ENCODE data around the gene STUM. TPM values are rescaled to one million over a fixed set of nuclear protein-coding genes. Genes with fewer than 3 reads are reported as not detected.

The STUM gene
- total and polyA plus RNA-seq, 2 of the 8 experiments (the other 6 are each of a cell fraction or from before 2014, with no cell fraction given) = 0.76 to 1.2 TPM

DNA sequence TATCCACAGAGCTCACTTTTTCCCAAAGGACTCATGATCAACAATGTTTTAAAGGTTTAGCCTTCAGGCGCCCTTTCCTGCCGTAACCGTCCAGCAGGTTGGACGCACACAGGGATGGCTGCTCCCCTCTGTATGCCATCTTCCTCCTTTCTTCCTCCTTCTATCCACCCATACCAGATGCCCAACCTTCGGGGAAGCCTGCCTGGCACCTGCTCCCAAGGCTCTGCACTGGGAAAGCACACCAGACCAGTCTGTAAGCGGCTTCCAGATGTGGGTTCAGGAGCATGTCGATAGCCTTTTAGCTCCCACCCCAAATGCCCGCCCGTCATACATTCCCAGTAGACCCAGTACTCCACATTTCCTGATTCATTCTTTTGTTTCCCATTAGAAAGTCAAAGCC lies 52.9 kb downstream of the STUM start (continued):
- TF ChIP-seq, protein P1, sequence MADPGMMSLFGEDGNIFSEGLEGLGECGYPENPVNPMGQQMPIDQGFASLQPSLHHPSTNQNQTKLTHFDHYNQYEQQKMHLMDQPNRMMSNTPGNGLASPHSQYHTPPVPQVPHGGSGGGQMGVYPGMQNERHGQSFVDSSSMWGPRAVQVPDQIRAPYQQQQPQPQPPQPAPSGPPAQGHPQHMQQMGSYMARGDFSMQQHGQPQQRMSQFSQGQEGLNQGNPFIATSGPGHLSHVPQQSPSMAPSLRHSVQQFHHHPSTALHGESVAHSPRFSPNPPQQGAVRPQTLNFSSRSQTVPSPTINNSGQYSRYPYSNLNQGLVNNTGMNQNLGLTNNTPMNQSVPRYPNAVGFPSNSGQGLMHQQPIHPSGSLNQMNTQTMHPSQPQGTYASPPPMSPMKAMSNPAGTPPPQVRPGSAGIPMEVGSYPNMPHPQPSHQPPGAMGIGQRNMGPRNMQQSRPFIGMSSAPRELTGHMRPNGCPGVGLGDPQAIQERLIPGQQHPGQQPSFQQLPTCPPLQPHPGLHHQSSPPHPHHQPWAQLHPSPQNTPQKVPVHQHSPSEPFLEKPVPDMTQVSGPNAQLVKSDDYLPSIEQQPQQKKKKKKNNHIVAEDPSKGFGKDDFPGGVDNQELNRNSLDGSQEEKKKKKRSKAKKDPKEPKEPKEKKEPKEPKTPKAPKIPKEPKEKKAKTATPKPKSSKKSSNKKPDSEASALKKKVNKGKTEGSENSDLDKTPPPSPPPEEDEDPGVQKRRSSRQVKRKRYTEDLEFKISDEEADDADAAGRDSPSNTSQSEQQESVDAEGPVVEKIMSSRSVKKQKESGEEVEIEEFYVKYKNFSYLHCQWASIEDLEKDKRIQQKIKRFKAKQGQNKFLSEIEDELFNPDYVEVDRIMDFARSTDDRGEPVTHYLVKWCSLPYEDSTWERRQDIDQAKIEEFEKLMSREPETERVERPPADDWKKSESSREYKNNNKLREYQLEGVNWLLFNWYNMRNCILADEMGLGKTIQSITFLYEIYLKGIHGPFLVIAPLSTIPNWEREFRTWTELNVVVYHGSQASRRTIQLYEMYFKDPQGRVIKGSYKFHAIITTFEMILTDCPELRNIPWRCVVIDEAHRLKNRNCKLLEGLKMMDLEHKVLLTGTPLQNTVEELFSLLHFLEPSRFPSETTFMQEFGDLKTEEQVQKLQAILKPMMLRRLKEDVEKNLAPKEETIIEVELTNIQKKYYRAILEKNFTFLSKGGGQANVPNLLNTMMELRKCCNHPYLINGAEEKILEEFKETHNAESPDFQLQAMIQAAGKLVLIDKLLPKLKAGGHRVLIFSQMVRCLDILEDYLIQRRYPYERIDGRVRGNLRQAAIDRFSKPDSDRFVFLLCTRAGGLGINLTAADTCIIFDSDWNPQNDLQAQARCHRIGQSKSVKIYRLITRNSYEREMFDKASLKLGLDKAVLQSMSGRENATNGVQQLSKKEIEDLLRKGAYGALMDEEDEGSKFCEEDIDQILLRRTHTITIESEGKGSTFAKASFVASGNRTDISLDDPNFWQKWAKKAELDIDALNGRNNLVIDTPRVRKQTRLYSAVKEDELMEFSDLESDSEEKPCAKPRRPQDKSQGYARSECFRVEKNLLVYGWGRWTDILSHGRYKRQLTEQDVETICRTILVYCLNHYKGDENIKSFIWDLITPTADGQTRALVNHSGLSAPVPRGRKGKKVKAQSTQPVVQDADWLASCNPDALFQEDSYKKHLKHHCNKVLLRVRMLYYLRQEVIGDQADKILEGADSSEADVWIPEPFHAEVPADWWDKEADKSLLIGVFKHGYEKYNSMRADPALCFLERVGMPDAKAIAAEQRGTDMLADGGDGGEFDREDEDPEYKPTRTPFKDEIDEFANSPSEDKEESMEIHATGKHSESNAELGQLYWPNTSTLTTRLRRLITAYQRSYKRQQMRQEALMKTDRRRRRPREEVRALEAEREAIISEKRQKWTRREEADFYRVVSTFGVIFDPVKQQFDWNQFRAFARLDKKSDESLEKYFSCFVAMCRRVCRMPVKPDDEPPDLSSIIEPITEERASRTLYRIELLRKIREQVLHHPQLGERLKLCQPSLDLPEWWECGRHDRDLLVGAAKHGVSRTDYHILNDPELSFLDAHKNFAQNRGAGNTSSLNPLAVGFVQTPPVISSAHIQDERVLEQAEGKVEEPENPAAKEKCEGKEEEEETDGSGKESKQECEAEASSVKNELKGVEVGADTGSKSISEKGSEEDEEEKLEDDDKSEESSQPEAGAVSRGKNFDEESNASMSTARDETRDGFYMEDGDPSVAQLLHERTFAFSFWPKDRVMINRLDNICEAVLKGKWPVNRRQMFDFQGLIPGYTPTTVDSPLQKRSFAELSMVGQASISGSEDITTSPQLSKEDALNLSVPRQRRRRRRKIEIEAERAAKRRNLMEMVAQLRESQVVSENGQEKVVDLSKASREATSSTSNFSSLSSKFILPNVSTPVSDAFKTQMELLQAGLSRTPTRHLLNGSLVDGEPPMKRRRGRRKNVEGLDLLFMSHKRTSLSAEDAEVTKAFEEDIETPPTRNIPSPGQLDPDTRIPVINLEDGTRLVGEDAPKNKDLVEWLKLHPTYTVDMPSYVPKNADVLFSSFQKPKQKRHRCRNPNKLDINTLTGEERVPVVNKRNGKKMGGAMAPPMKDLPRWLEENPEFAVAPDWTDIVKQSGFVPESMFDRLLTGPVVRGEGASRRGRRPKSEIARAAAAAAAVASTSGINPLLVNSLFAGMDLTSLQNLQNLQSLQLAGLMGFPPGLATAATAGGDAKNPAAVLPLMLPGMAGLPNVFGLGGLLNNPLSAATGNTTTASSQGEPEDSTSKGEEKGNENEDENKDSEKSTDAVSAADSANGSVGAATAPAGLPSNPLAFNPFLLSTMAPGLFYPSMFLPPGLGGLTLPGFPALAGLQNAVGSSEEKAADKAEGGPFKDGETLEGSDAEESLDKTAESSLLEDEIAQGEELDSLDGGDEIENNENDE (IDR thresholded peaks at IDR 0.05; ENCODE audit: insufficient replicate concordance, low read length) = no peak
- TF ChIP-seq, protein P2, sequence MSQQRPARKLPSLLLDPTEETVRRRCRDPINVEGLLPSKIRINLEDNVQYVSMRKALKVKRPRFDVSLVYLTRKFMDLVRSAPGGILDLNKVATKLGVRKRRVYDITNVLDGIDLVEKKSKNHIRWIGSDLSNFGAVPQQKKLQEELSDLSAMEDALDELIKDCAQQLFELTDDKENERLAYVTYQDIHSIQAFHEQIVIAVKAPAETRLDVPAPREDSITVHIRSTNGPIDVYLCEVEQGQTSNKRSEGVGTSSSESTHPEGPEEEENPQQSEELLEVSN (IDR thresholded peaks at IDR 0.05) = no peak
- TF ChIP-seq RFX5 (IDR thresholded peaks at IDR 0.05; ENCODE audit: borderline replicate concordance, low read depth, low read length) = no peak
- TF ChIP-seq BCL11A (IDR thresholded peaks at IDR 0.05; ENCODE audit: low read depth in 2 of 2, low read length in 2 of 2) = no peak
- no peak for TF ChIP-seq RAD21 (IDR thresholded peaks at IDR 0.05 in 1 of 2, conservative IDR thresholded peaks at IDR 0.05 in 1 of 2; ENCODE audit: low read depth in 2 of 2, low read length in 2 of 2)
- no peak for TF ChIP-seq GTF2F1 (IDR thresholded peaks at IDR 0.05; ENCODE audit: borderline replicate concordance, low read depth, low read length)
- no peak for TF ChIP-seq RXRA (IDR thresholded peaks at IDR 0.05; ENCODE audit: insufficient read depth, low read depth, low read length)
- TF ChIP-seq MAFK (IDR thresholded peaks at IDR 0.05; ENCODE audit: low read depth, low read length) = no peak
- TF ChIP-seq SP4 (IDR thresholded peaks at IDR 0.05; ENCODE audit: low read length) = no peak
- TF ChIP-seq, protein P3, sequence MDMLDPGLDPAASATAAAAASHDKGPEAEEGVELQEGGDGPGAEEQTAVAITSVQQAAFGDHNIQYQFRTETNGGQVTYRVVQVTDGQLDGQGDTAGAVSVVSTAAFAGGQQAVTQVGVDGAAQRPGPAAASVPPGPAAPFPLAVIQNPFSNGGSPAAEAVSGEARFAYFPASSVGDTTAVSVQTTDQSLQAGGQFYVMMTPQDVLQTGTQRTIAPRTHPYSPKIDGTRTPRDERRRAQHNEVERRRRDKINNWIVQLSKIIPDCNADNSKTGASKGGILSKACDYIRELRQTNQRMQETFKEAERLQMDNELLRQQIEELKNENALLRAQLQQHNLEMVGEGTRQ (IDR thresholded peaks at IDR 0.05; ENCODE audit: low read length) = no peak

Data from H1 (cell line).